ENCODE measurements around the gene APC2.
"Not testable (repeated sequence)": the region's sequence is repeated elsewhere in the genome, so short reads cannot be mapped to it uniquely, and the experiment has no call there.

The APC2 gene

GRCh38 chr19:1467215-1467489 lies 17.2 kb downstream of the APC2 start:
- DNase-seq, result no peak

- no peak for DNase-seq
Observed at GRCh38 chr19:1467490-1468273, 17.8 kb downstream of the APC2 start.

- DNase-seq, result no peak
Observed at GRCh38 chr19:1468274-1468820, 18.4 kb downstream of the APC2 start.

GRCh38 chr19:1468821-1469254 lies 18.9 kb downstream of the APC2 start:
- no peak for DNase-seq

- DNase-seq, result no peak
Observed at GRCh38 chr19:1469255-1470054, 19.5 kb downstream of the APC2 start.

GRCh38 chr19:1470055-1470304 lies 20.1 kb downstream of the APC2 start:
- DNase-seq, result no peak

GRCh38 chr19:1470305-1471009 lies 20.5 kb downstream of the APC2 start:
- DNase-seq, result no peak

- DNase-seq, result no peak
Observed at GRCh38 chr19:1471010-1471514, 21.1 kb downstream of the APC2 start.

GRCh38 chr19:1471515-1472160 lies 21.7 kb downstream of the APC2 start:
- DNase-seq, result no peak

GRCh38 chr19:1472231-1473084 lies 22.5 kb downstream of the APC2 start:
- DNase-seq, result no peak

- no peak for DNase-seq
Observed at GRCh38 chr19:1473085-1473851, 23.3 kb downstream of the APC2 start.

- no peak for DNase-seq
Observed at GRCh38 chr19:1474011-1474764, 24.3 kb downstream of the APC2 start.

GRCh38 chr19:1474765-1475351 lies 24.9 kb downstream of the APC2 start:
- DNase-seq, result no peak

- DNase-seq, result no peak
Observed at GRCh38 chr19:1475751-1476437, 26.0 kb downstream of the APC2 start.

- DNase-seq, result not testable (repeated sequence)
Observed at GRCh38 chr19:1477056-1477455, 27.1 kb downstream of the APC2 start.

- peak; percentile 86 for DNase-seq
Observed at GRCh38 chr19:1478934-1479707, 29.2 kb downstream of the APC2 start, which contains the start of gene C19orf25. Gene C19orf25 (minus strand): TSS chr19:1479215. CDS start chr19:1478903, 312 bp downstream.

GRCh38 chr19:1481224-1481892 lies 31.4 kb downstream of the APC2 start:
- DNase-seq, result no peak

- no peak for DNase-seq
Observed at GRCh38 chr19:1481893-1482360, 32.0 kb downstream of the APC2 start.

All from DMS79 treated with DMSO at 0.1 percent for 48 hours (cell line).